Tongue (tissue), 2 donors: ENCODE results near the gene RGSL1. TPM values are rescaled to one million over a fixed set of nuclear protein-coding genes. Genes with fewer than 3 reads are reported as not detected.
A peak's percentile ranks its signal among the peaks of the same experiment; 100 is the strongest.

Experiments
- DNase-seq: peaks from one replicate; pipeline ENCODE4 v3.0.0-alpha.2; 2015
- total RNA-seq: library from RNA; depleted of rRNA; stranded (reverse); fragments of >200 nt; gene quantifications from one replicate; pipeline ENCODE4 v1.2.3, GENCODE V29; 2014

Gene RGSL1
- total RNA-seq, 1 donor from 2014 or later = not detected

GRCh38 chr1:182552527-182552926, 102.6 kb downstream of the RGSL1 start:
- no peak for DNase-seq

DNA sequence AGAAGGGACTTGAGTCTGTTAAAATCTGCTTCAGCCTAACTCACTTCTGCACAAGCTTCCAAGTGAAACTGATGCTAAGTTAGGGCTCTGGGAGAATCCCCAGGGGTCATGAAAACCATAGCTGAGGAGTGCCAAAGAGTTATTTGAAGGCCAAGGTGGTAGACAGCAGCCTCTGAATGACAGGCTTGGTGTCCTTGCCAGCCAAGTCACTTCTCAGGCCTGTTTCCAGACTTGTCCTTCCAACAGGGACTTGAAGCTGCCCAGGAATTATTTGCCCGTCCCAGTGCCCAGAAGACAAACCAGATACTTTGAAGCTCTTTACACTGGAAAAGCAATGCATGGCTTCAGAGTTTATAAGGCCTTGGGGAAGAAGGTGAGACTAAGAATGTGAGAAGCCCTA, 105.5 kb downstream of the RGSL1 start:
- no peak for DNase-seq

GRCh38 chr1:182556279-182556678, 106.3 kb downstream of the RGSL1 start:
- no peak for DNase-seq

- DNase-seq = no peak
These were observed 110.5 kb downstream of the RGSL1 start for GRCh38 chr1:182560392-182560984.

GRCh38 chr1:182561456-182561855, 111.5 kb downstream of the RGSL1 start:
- no peak for DNase-seq

- no peak for DNase-seq
These were observed 113.1 kb downstream of the RGSL1 start for GRCh38 chr1:182563095-182563494.

GRCh38 chr1:182564406-182565004, 114.6 kb downstream of the RGSL1 start:
- no peak for DNase-seq

DNA sequence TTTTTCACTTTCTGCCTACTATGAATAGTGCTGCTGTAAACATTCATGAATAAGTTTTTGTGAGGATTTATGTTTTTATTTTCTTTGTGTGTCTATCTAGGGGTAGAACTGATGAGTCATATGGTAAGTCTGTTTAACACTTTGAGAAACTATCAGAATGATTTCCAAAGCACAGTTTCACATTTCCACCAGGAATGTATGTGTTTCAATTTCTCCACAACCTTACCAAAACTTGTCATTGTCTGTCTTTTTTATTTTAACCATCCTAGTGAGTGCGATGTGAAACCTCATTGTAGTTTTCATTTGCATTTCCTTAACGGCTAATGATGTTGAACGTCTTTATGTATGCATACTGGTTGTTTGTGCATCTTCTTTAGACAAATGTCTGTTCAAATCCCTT, 115.6 kb downstream of the RGSL1 start:
- DNase-seq = no peak

- no peak for DNase-seq
These were observed 117.7 kb downstream of the RGSL1 start for GRCh38 chr1:182567629-182568028.

- no peak for DNase-seq
These were observed 118.8 kb downstream of the RGSL1 start for GRCh38 chr1:182568647-182569284.

DNA sequence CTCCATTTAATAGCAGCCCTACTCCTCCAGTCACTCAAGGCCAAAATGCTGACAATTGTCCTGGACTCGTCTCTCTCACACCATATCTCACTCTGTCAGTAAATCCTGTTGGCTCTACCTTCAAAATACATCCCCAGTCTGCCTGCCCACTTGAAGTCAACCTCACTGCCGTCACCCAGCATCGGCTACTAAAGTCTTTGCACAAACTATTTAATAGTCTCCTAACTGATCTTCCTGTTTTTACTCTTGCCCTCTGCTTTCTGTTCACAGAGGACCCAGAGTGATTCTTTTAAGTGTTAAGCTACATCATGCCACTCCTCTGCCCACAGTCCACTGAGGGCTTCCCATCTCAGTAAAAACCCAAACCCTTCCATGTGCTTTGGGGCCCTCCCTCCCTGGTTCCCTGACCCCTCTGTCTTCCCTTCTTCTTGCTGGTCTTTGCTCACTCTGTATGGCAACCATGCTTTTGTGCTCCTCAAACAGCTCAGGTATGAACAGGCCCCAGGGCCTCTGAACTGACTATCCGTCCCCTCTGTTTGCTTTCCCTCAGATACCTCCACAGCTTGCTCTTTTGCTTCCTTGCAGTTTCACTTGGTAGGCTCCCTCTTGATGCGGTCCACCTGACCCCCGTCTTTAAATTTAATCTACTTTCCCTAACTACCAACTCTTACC, 120.1 kb downstream of the RGSL1 start:
- DNase-seq = no peak

DNA sequence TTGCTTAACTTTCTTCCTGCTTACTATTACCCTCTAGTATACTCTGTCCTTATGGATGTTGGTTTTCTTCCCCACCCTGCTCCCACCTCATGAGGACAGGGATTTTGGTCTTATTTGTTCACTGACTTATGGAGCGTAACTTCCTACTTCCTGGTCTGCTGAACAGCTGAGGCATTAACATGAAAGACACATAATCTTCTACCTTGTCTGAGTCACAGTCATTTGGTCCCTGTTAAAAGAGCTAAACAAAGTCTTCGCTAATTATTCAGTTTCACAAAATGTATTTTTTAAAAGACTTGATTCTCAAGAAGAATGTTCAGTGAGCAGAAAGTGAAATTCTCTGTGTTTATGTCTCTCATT, 120.6 kb downstream of the RGSL1 start:
- no peak for DNase-seq

DNA sequence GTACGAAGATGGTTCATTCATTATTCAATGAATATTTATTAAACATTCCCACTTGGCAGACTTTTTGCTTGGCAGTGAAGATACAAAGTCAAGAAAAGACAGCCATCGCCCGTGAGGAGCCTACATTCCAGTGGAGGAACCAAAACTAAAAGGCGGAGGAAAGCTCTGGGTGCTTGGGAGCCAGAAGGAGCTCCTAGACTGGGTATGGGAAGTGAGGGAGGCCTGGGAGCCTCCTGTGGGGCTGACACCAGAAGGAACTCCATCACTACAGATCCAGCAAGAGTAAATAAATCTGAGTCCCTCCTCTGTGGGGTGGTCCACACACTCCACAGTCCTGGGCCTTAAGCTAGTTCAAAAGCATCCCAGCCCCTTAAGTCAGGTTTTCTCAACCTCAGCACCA, 124.2 kb downstream of the RGSL1 start:
- DNase-seq = no peak

GRCh38 chr1:182575540-182576149, 125.7 kb downstream of the RGSL1 start:
- no peak for DNase-seq

GRCh38 chr1:182580736-182581135, 130.8 kb downstream of the RGSL1 start:
- DNase-seq = no peak

DNA sequence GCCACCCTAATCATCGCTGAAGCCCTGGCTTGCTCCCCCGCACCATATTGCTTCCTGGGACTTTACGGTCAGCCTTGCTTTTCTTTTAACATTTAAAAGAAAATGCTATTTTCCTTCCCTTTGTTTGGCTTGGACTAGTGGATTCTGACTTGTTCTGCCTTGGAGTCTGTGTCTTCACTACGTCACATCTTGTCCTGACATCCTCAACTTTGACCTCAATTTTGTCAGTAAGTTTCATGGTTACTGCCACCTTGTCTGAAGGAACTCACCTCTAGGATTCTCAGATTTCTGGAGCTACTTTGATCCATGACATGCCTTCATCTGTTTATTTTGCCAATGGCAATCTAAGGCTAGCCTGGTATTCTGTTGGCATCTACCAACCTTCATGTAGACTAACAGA, 134.8 kb downstream of the RGSL1 start:
- no peak for DNase-seq

- no peak for DNase-seq
These were observed 136.4 kb downstream of the RGSL1 start for GRCh38 chr1:182586380-182586779.

DNA sequence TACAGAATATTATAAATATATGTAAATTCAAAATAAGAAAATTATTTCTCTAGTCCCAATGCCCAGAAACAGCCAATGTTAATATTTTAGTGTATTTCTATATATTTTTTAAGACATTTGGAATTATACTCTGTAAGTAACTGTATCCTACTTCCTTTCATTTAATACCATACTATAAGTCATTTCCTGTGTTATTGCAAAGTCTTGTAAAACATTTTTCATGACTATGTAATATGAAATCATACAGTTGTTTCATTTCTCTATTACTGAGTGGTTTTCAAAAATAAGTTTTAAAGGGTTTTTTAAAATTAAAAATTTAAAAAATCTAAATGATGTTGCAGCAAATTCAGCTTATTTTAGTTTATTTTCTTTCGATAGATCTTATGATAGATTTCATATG, 137.1 kb downstream of the RGSL1 start:
- DNase-seq = no peak

DNA sequence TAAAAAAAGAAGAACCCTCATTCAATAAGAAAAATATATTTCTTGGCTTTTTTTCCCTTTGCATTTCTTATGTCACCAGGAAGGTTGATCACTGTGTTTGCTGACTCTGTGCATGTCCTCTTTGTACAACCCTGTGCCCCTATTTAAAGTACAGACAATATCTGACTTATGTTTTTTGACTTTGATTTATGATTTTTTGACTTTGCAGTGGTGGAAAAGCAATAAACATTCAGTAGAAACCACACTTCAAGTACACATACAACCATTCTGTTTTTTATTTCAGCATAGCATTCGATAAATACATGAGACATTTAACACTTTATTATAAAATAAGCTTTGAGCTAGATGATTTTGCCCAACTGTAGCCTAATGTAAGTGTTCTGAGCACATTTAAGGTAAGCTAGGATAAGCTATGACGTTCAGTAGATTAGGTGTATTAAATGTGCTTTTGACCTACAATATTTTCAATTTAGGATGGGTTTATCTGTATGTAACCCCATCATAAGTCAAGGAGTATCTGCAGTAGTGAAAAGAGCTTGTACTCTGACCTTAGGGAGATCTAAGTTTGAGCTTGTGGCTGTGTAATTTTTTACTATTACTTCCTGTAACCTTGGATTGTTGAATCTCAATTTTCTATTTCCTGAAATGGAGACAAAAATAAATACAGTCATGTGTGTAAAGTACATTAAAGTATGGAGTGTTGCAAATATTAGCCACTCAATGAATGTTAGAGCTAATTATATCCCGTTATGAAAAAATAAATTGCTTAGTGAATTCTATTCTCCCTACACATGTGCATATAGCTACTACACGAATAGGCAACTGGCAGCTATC, 137.9 kb downstream of the RGSL1 start:
- DNase-seq = no peak

- peak; percentile 87 for DNase-seq
These were observed 138.8 kb downstream of the RGSL1 start, which contains the start of gene RNASEL for GRCh38 chr1:182588500-182589396. Gene RNASEL (minus strand): TSS chr1:182589256. CDS start chr1:182586806, 2,450 bp downstream.

DNA sequence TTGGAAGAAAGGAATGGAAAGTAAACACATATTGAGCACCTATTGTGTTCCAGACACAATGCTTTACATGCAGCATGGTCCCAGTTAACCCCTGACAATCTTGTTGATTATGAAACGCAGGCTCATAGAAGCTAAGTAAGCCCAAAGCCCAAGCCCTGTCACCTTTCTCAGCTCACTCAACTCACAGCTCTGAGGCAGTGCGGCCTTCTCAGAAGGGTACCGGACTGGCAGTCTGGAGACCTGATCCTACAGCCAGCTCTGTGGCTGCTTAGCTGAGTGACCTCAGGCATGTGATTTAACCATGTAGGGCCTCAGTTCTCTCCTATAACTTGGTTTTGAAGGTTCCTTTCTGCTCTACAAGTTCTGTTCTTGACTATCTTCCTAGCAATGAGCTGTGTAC, 139.6 kb downstream of the RGSL1 start:
- no peak for DNase-seq
